Caco-2 (cell line): ENCODE measurements around the gene GPR89A. TPM values are rescaled to one million over a fixed set of nuclear protein-coding genes. Genes with fewer than 3 reads are reported as not detected.

ENCODE experiments used
- BruUV-seq: library from RNA; stranded (reverse); fragments of 400-500 nt; replicated peaks from 2 replicates; lab custom pipeline; 2021; lab: Mats Ljungman, UMichigan
- CTCF ChIA-PET: fragments of 300-600 bp; sonication (Branson Sonifier 250); formaldehyde crosslinking; loops from one replicate; lab custom pipeline; 2022; ENCODE audit warnings: antibody characterized with exemption; lab: Charles Lee
- POLR2A ChIA-PET: fragments of 300-600 bp; sonication (Branson Sonifier 250); formaldehyde crosslinking; loops from one replicate; lab custom pipeline; 2022; ENCODE audit warnings: antibody characterized with exemption; lab: Charles Lee
- DNase-seq, 2 experiments: peaks; one replicate each; pipeline versions ENCODE4 v3.0.0 to v3.0.0-alpha.2; 2020 to 2022
- H3K27me3 ChIP-seq: replicated peaks from 2 replicates; pipeline ENCODE4 v1.6.0; 2011; ENCODE audit warnings: low read length; ENCODE audit not compliant: control insufficient read depth, insufficient read depth
- H3K36me3 ChIP-seq: 2 replicates; pipeline ENCODE4 v1.5.1; 2011; ENCODE audit warnings: low read length; ENCODE audit not compliant: control insufficient read depth, insufficient read depth
- H3K4me1 ChIP-seq: fragments of 250-450 bp; sonication (Bioruptor Pico); 2 replicates; pipeline ENCODE4 v1.5.1; 2020; ENCODE audit warnings: mild to moderate bottlenecking
- H3K4me3 ChIP-seq: 2 replicates; pipeline ENCODE4 v1.5.1; 2011; ENCODE audit warnings: low read depth, mild to moderate bottlenecking, control low read depth, low read length
- H3K9me3 ChIP-seq: fragments of 250-450 bp; sonication (Bioruptor Pico); 2 replicates; pipeline ENCODE4 v1.5.1; 2020; ENCODE audit warnings: mild to moderate bottlenecking, moderate library complexity
- H3K27ac Mint-ChIP-seq: one replicate; pipeline ENCODE4 v1.8.0; 2022; ENCODE audit warnings: mixed read lengths; ENCODE audit not compliant: unreplicated experiment
- H3K27me3 Mint-ChIP-seq: one replicate; pipeline ENCODE4 v1.8.0; 2022; ENCODE audit warnings: mixed read lengths; ENCODE audit not compliant: insufficient read depth, unreplicated experiment
- H3K36me3 Mint-ChIP-seq: one replicate; pipeline ENCODE4 v1.8.0; 2022; ENCODE audit warnings: mild to moderate bottlenecking, mixed read lengths; ENCODE audit not compliant: insufficient read depth, unreplicated experiment
- H3K4me1 Mint-ChIP-seq: one replicate; pipeline ENCODE4 v1.8.0; 2022; ENCODE audit warnings: low read depth, mixed read lengths; ENCODE audit not compliant: unreplicated experiment
- H3K4me3 Mint-ChIP-seq: one replicate; pipeline ENCODE4 v1.8.0; 2022; ENCODE audit warnings: mild to moderate bottlenecking, moderate library complexity, mixed read lengths; ENCODE audit not compliant: unreplicated experiment
- H3K9me3 Mint-ChIP-seq: one replicate; pipeline ENCODE4 v1.8.0; 2022; ENCODE audit warnings: mixed read lengths; ENCODE audit not compliant: unreplicated experiment
- intact Hi-C: fragments of 100-400 bp; cut with micrococcal nuclease; formaldehyde crosslinking; loops from one replicate; pipeline ENCODE4 v1.10.0; 2022; ENCODE audit not compliant: unreplicated experiment
- total RNA-seq: library from RNA; stranded (reverse); gene quantifications from 2 replicates; pipeline ENCODE4 v1.2.3, GENCODE V29; 2022
- TF ChIP-seq, protein P1 (sequence below), 2 experiments: fragments of 200-600 bp in 1 of 2; IDR thresholded peaks; 1 replicate in 1 of 2; 2 replicates in 1 of 2; pipeline versions ENCODE4 v1.5.1 to v1.8.0; 2011 to 2022; ENCODE audit warnings: antibody characterized with exemption in 1 of 2, control low read depth in 1 of 2, inconsistent platforms in 1 of 2, low read depth in 1 of 2, low read length in 1 of 2, mild to moderate bottlenecking in 1 of 2, moderate library complexity in 1 of 2; ENCODE audit not compliant: insufficient read depth in 1 of 2, severe bottlenecking in 1 of 2, unreplicated experiment in 1 of 2

The GPR89A gene
- total RNA-seq, 1 experiment from 2014 or later: 49.9 TPM

DNA sequence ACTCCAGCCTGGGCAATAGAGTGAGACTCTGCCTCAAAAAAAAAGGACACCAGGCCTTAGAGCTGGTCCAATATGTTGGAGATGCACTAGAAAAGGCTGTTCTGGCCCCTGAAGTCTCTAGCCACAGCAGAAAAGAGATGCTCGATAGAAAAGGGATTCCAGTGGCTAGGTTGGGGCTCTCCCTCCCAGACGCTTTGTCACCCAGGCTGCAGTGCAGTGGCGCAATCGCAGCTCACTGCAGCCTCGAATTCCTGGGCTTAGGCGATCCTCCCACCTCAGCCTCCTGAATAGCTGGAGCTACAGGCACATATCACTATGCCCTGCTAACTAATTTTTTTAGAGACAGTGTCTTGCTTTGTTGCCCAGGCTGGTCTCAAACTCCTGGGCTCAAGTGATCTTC lies 81.1 kb downstream of the GPR89A start:
- Histone ChIP-seq H3K9me3 (no peaks in the 10 kb centered on the region), H3K36me3 (peaks cover 4% of the 10 kb centered on the region), H3K4me1 (peaks cover 4% of the 10 kb centered on the region; the same call in 1 of the 2 replicates), H3K4me3 (no peak overlapping the region), H3K27me3 (no peaks in the 10 kb centered on the region)
- no peak overlapping the region for H3K4me3 Mint-ChIP-seq
- POLR2A ChIA-PET: no interaction called here
- no peaks in the 10 kb centered on the region for H3K27me3 Mint-ChIP-seq
- H3K4me1 Mint-ChIP-seq: no peaks in the 10 kb centered on the region
- TF ChIP-seq, protein P1, sequence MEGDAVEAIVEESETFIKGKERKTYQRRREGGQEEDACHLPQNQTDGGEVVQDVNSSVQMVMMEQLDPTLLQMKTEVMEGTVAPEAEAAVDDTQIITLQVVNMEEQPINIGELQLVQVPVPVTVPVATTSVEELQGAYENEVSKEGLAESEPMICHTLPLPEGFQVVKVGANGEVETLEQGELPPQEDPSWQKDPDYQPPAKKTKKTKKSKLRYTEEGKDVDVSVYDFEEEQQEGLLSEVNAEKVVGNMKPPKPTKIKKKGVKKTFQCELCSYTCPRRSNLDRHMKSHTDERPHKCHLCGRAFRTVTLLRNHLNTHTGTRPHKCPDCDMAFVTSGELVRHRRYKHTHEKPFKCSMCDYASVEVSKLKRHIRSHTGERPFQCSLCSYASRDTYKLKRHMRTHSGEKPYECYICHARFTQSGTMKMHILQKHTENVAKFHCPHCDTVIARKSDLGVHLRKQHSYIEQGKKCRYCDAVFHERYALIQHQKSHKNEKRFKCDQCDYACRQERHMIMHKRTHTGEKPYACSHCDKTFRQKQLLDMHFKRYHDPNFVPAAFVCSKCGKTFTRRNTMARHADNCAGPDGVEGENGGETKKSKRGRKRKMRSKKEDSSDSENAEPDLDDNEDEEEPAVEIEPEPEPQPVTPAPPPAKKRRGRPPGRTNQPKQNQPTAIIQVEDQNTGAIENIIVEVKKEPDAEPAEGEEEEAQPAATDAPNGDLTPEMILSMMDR (IDR thresholded peaks at IDR 0.05; ENCODE audit: insufficient read depth in 1 of 2, low read depth in 1 of 2, low read length in 1 of 2, severe bottlenecking in 1 of 2, unreplicated experiment in 1 of 2): no peak
- CTCF ChIA-PET: no interaction called here
- intact Hi-C loops: no loop called here
- no peak for DNase-seq
- H3K36me3 Mint-ChIP-seq: peaks cover 71% of the 10 kb centered on the region
- H3K9me3 Mint-ChIP-seq: no peaks in the 10 kb centered on the region
- H3K27ac Mint-ChIP-seq: no peak overlapping the region
- BruUV-seq: no TSS peak

DNA sequence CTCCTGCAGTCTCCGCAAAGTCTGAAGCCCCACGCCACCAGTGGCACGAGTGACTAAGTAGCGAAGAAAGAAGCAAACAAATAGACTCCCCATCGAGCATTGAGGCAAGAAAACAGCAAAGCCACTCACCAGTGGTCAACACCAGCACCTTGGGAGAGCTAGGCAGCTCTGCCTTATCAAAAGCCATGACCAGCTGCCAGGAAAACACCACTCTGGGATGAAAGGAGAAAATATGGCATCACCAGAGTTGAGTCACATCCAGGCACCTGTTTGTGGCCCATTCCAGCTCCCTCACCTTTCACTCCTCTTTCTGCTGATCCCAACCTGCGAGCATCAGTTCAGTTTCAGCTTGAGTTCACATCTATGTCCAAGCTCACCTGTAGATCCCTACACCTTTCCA lies 82.1 kb downstream of the GPR89A start:
- Mint-ChIP-seq H3K27me3 (no peaks in the 10 kb centered on the region), H3K9me3 (no peaks in the 10 kb centered on the region), H3K27ac (no peak overlapping the region), H3K4me3 (no peak overlapping the region), H3K4me1 (no peaks in the 10 kb centered on the region), H3K36me3 (peaks cover 77% of the 10 kb centered on the region)
- POLR2A ChIA-PET: no interaction called here
- DNase-seq: no peak
- Histone ChIP-seq H3K4me1 (peaks cover 4% of the 10 kb centered on the region; the same call in 1 of the 2 replicates), H3K36me3 (peaks cover 4% of the 10 kb centered on the region), H3K4me3 (no peak overlapping the region), H3K9me3 (no peaks in the 10 kb centered on the region), H3K27me3 (no peaks in the 10 kb centered on the region)
- intact Hi-C loops: no loop called here
- TF ChIP-seq, protein P1 (IDR thresholded peaks at IDR 0.05; ENCODE audit: insufficient read depth in 1 of 2, low read depth in 1 of 2, low read length in 1 of 2, severe bottlenecking in 1 of 2, unreplicated experiment in 1 of 2): no peak
- CTCF ChIA-PET: no interaction called here
- BruUV-seq: no TSS peak

DNA sequence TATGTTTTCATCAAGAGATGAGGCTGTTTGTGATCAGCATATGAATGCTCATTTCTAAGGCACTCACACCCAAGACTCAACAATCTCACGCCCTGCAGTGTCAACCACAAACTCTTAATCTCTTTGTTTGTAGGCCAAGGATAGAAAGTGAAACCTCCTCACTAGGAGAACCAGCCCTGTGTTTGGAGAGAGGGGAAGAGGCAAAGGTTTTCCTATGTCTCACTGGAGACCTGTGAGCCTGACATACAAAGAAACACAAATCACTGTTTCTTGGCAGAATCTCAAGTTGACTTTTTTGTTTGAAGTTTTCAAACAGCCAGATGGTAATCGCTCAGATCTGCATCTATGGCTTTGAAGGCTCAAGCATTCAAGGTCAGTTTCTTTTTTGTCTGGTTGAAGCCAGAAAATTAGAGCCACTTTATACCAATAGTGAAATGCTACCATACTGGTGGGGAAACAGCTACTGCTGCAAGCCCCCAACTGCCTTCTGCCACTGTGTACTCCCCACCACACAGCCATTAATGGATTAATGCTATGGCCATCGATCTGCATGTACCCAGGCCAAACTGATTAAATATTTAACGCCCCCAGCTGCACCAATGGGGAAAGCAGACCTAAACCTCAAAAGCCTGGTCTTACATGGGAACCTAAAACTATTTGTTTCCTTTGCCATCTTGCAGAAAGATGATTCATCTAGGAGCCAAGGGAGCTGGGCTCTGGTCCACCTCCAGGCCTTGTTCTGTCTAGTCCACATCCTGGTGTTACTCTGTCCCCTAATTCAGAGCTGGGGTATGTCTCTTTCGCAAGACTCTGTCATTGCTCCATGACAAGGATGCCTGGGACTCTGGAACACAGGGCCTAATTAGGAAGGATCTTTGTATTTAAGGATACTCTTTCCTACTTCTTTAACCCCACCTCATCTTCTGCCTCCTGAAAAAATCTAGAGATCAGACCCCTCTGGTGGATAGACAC lies 83.1 kb downstream of the GPR89A start:
- TSS peak; percentile 18 for BruUV-seq
- Mint-ChIP-seq H3K27ac (no peak overlapping the region), H3K27me3 (no peaks in the 10 kb centered on the region), H3K9me3 (no peaks in the 10 kb centered on the region), H3K4me3 (no peak overlapping the region), H3K4me1 (no peaks in the 10 kb centered on the region), H3K36me3 (peaks cover 78% of the 10 kb centered on the region)
- TF ChIP-seq, protein P1 (IDR thresholded peaks at IDR 0.05; ENCODE audit: insufficient read depth in 1 of 2, low read depth in 1 of 2, low read length in 1 of 2, severe bottlenecking in 1 of 2, unreplicated experiment in 1 of 2): no peak
- no peaks in the 10 kb centered on the region for H3K9me3 ChIP-seq
- POLR2A ChIA-PET: no interaction called here
- intact Hi-C loops: no loop called here
- peaks cover 4% of the 10 kb centered on the region; the same call in 1 of the 2 replicates for H3K4me1 ChIP-seq
- no peak overlapping the region for H3K4me3 ChIP-seq
- H3K27me3 ChIP-seq: no peaks in the 10 kb centered on the region
- H3K36me3 ChIP-seq: peaks cover 4% of the 10 kb centered on the region
- DNase-seq: no peak
- CTCF ChIA-PET: no interaction called here
